Neutrophil (primary cell): ENCODE results near the gene STXBP3.

Source experiments
- H3K27ac ChIP-seq: fragments of 200-600 bp; sonication (generic); 2 replicates; pipeline ENCODE4 v1.5.1; 2016; ENCODE audit warnings: mild to moderate bottlenecking, moderate library complexity
- H3K27me3 ChIP-seq: fragments of 200-600 bp; sonication (generic); 2 replicates; pipeline ENCODE4 v1.6.0; 2016; ENCODE audit warnings: mild to moderate bottlenecking
- H3K36me3 ChIP-seq: fragments of 200-600 bp; sonication (generic); 2 replicates; pipeline ENCODE4 v1.5.1; 2017
- H3K4me1 ChIP-seq, 2 experiments: fragments of 200-600 bp in 1 of 2; sonication (generic) in 1 of 2; 1 replicate in 1 of 2; 2 replicates in 1 of 2; pipeline versions ENCODE4 v1.5.1 to v1.6.1; 2013 to 2016; ENCODE audit warnings: low read depth in 1 of 2, low read length in 1 of 2, mild to moderate bottlenecking in 1 of 2, moderate library complexity in 1 of 2; ENCODE audit not compliant: control insufficient read depth in 1 of 2, insufficient read depth in 1 of 2
- H3K4me3 ChIP-seq, 2 experiments: fragments of 200-600 bp in 1 of 2; sonication (generic) in 1 of 2; 1 replicate in 1 of 2; 2 replicates in 1 of 2; pipeline ENCODE4 v1.5.1; 2013 to 2016; ENCODE audit warnings: low read depth in 1 of 2, low read length in 1 of 2, mild to moderate bottlenecking in 1 of 2, moderate library complexity in 1 of 2
- H3K9me3 ChIP-seq: fragments of 200-600 bp; sonication (generic); 2 replicates; pipeline ENCODE4 v1.5.1; 2016
- TF ChIP-seq, protein P1 (sequence below): fragments of 200-600 bp; sonication (generic); IDR thresholded peaks from 2 replicates; pipeline ENCODE4 v1.5.1; 2016; ENCODE audit warnings: antibody characterized with exemption

STXBP3 gene

GRCh38 chr1:108742253-108742652 is 4.2 kb upstream of the STXBP3 start:
- Histone ChIP-seq H3K4me1 (peaks cover 6 to 10% of the 10 kb centered on the region in 2 experiments), H3K27ac (no peak overlapping the region), H3K9me3 (no peaks in the 10 kb centered on the region), H3K36me3 (no peaks in the 10 kb centered on the region), H3K4me3 (no peak overlapping the region), H3K27me3 (peaks cover 4% of the 10 kb centered on the region)
- TF ChIP-seq, protein P1, sequence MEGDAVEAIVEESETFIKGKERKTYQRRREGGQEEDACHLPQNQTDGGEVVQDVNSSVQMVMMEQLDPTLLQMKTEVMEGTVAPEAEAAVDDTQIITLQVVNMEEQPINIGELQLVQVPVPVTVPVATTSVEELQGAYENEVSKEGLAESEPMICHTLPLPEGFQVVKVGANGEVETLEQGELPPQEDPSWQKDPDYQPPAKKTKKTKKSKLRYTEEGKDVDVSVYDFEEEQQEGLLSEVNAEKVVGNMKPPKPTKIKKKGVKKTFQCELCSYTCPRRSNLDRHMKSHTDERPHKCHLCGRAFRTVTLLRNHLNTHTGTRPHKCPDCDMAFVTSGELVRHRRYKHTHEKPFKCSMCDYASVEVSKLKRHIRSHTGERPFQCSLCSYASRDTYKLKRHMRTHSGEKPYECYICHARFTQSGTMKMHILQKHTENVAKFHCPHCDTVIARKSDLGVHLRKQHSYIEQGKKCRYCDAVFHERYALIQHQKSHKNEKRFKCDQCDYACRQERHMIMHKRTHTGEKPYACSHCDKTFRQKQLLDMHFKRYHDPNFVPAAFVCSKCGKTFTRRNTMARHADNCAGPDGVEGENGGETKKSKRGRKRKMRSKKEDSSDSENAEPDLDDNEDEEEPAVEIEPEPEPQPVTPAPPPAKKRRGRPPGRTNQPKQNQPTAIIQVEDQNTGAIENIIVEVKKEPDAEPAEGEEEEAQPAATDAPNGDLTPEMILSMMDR: no peak

DNA sequence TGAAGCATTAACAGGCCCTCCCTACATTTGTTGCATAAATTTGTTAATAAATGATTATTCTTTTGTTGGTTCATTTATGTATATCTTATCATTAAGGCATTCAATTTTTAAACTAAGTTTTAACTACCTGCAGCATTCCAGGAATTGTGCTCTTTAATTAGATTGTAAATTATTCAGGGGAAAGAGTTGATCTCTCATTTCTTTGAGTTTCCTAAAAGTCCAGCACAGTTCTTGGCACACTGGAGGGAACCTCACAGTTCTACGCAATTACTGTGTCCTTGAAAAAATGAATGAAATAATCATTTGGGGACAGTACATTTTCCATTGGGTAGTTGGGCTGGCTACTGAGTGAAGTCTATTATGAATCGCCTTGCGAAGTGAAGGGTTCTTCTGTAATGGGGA is 493 bp upstream of the STXBP3 start:
- Histone ChIP-seq H3K4me3 (peak overlapping the region; percentile 92 to 95), H3K9me3 (no peaks in the 10 kb centered on the region), H3K27ac (peak overlapping the region; percentile 98), H3K4me1 (peaks cover 16 to 35% of the 10 kb centered on the region in 2 experiments), H3K27me3 (no peaks in the 10 kb centered on the region), H3K36me3 (no peaks in the 10 kb centered on the region)
- TF ChIP-seq, protein P1: no peak

DNA sequence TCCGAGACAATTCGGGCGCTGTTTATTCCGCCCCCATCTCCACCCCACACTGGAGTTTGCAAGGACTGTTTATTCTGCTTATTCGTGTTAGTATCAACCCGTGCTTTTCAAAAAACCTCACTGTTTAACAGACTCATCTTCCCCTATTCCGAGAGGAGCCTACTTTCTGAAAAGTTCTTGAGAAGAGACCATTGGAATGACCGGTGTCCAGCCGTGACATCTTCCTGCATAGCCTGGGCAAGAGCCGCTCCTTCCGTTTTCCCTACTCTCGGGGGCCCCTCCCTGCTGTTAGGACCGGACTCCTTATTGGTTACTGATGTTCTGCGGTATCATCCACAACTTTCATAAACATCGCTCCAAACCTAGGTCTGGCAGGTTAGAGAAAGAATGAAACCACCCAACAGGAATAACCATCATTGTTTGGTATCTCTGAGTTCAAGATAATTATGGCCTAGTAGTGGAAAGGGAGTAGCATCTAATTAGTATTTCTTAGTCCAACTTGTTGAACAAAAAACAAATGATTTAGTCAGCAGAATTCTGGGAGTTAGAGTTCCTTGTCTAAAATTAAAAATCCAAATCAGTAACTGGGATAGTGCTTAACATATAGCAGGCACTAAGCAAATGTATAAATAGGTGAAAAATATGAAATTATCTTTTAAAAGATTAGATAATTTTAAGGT is 837 bp downstream of the STXBP3 start:
- Histone ChIP-seq H3K4me3 (peak overlapping the region; percentile 92 to 95), H3K36me3 (peaks cover 4% of the 10 kb centered on the region), H3K27me3 (no peaks in the 10 kb centered on the region), H3K9me3 (no peaks in the 10 kb centered on the region), H3K4me1 (peaks cover 16 to 35% of the 10 kb centered on the region in 2 experiments), H3K27ac (peak overlapping the region; percentile 98)
- TF ChIP-seq, protein P1: no peak

DNA sequence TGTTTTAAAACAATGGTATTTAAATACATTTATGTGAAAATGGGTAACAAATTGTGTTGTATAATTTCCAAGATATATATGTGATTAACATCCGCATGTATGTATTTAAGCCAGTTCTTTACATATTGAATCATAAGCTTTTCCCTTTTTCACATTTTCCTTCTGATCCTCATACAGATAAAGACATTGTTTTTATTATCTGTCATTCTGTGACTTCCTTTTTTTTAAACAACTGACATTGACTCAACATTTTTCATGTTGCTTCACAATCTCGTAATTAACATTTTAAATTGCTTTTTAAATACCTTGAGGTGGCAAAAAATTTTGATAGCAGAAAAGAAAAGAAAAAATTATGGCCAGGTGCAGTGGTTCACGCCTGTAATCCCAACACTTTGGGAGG is 1.4 kb downstream of the STXBP3 start:
- Histone ChIP-seq H3K4me3 (peak overlapping the region; percentile 92 to 95), H3K27ac (peak overlapping the region; percentile 98), H3K36me3 (peaks cover 10% of the 10 kb centered on the region), H3K27me3 (no peaks in the 10 kb centered on the region), H3K9me3 (no peaks in the 10 kb centered on the region), H3K4me1 (peaks cover 16 to 35% of the 10 kb centered on the region in 2 experiments)
- TF ChIP-seq, protein P1: no peak

DNA sequence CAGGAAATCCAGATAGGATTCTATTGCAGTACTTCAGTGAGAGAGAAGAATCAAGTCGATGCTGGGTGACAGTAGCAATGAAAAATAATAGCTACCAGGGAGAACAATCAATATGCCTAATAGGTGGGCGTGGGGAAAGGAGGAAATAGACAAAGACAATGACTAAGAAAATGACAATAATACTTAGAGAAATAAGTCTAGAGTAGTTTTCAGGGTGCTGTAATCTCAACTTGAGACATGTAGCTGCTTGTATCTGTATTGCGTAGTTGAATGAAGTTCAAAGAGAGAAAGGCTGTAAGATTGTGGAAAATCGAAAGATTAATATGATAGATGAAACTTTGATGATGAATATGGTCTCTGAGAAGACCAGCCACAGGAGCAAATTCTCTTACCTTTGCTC is 2.6 kb downstream of the STXBP3 start:
- TF ChIP-seq, protein P1: no peak
- Histone ChIP-seq H3K4me1 (peaks cover 16 to 35% of the 10 kb centered on the region in 2 experiments), H3K36me3 (peaks cover 21% of the 10 kb centered on the region), H3K27ac (peak overlapping the region; percentile 98), H3K27me3 (no peaks in the 10 kb centered on the region), H3K4me3 (no peak overlapping the region), H3K9me3 (no peaks in the 10 kb centered on the region)
